ENCODE measurements around the gene TIMP3. TPM values are rescaled to one million over a fixed set of nuclear protein-coding genes. Genes with fewer than 3 reads are reported as not detected.

TIMP3 gene
- total and polyA plus RNA-seq, 2 donors (not counting 3 experiments of a cell fraction or from before 2014, with no cell fraction given): 0.22 to 2.0 TPM

- Histone ChIP-seq H3K9me1 (replicated peaks; ENCODE audit: control insufficient read depth, extremely low read depth, insufficient read depth, low read length) (no peaks in the 10 kb centered on the region), H2AFZ (ENCODE audit: low read depth, low read length) (no peak overlapping the region), H3K4me1 (ENCODE audit: control insufficient read depth, extremely low read depth, insufficient read depth, low read length) (no peaks in the 10 kb centered on the region), H3K79me2 (ENCODE audit: control insufficient read depth, insufficient read depth, low read length) (no peaks in the 10 kb centered on the region), H3K27ac (ENCODE audit: insufficient read depth, low read depth, low read length) (no peak overlapping the region), H3K9ac (replicated peaks; ENCODE audit: extremely low read depth, insufficient read depth, low read length) (no peak overlapping the region), H3K27me3 (ENCODE audit: control insufficient read depth in 2 of 2, insufficient read depth in 2 of 2, low read length in 2 of 2) (no peaks in the 10 kb centered on the region), H4K20me1 (replicated peaks; ENCODE audit: control insufficient read depth, extremely low read depth, insufficient read depth, low read length) (no peaks in the 10 kb centered on the region), H3K4me2 (ENCODE audit: insufficient read depth, low read length) (no peak overlapping the region), H3K4me3 (replicated peaks in 1 of 3; ENCODE audit: insufficient read depth in 1 of 3, low read depth in 1 of 3, low read length in 3 of 3) (no peak overlapping the region), H3K9me3 (replicated peaks; ENCODE audit: control insufficient read depth, insufficient read depth, low read length) (no peaks in the 10 kb centered on the region), H3K36me3 (ENCODE audit: control insufficient read depth in 2 of 2, extremely low read depth in 1 of 2, insufficient read depth in 2 of 2, low read length in 2 of 2) (no peaks in the 10 kb centered on the region)
- DNase-seq (ENCODE audit: low read depth, low spot score) (no peak), FAIRE-seq (no peak)
- POLR2A ChIA-PET: no interaction called here
- TF ChIP-seq CTCF (IDR thresholded peaks at IDR 0.05; ENCODE audit: extremely low read depth in 1 of 2, insufficient read depth in 1 of 2, low read depth in 1 of 2, low read length in 2 of 2) (no peak), GATA2 (IDR thresholded peaks at IDR 0.05; ENCODE audit: insufficient read depth, insufficient read length, low read depth, low read length) (no peak), JUN (IDR thresholded peaks at IDR 0.05; ENCODE audit: borderline replicate concordance, insufficient read depth, insufficient read length, low read depth) (no peak), MYC (IDR thresholded peaks at IDR 0.05; ENCODE audit: low read depth, low read length) (no peak), FOS (IDR thresholded peaks at IDR 0.05; ENCODE audit: borderline replicate concordance, insufficient read depth, low read length) (no peak), EZH2 (IDR thresholded peaks at IDR 0.05; ENCODE audit: borderline replicate concordance, low read depth, low read length, severe bottlenecking) (no peak), POLR2AphosphoS5 (IDR thresholded peaks at IDR 0.05; ENCODE audit: insufficient read depth, low read depth, low read length) (no peak), POLR2A (IDR thresholded peaks at IDR 0.05; ENCODE audit: low read depth, low read length) (no peak), MAX (IDR thresholded peaks at IDR 0.05; ENCODE audit: insufficient read depth, insufficient read length) (no peak)
- CTCF ChIA-PET: no interaction called here
- no TSS peak for BruUV-seq (replicated peaks)
- dilution Hi-C loops (cut with MboI; ENCODE audit: extremely low pct_ligation_motif_present, low sequenced_read_pairs) (no loop called here), intact Hi-C loops (cut with micrococcal nuclease) (no loop called here)
Observed at GRCh38 chr22:32789797-32790620, 11.5 kb upstream of the TIMP3 start.
